ENCODE measurements around the gene MLNR. TPM values are rescaled to one million over a fixed set of nuclear protein-coding genes. Genes with fewer than 3 reads are reported as not detected.

MLNR gene
- total RNA-seq, 1 experiment from 2014 or later, result 0.28 TPM

- peak within 1 kb of the TSS; percentile 93 for H3K4me3 Mint-ChIP-seq (ENCODE audit: low read depth, unreplicated experiment)
- BruUV-seq (replicated peaks), result no TSS peak
- H3K27ac Mint-ChIP-seq (ENCODE audit: unreplicated experiment), result peak within 1 kb of the TSS; percentile 88
- no peaks in the 10 kb centered on the region for H3K4me1 Mint-ChIP-seq (ENCODE audit: low read depth, unreplicated experiment)
- intact Hi-C loops (cut with micrococcal nuclease; ENCODE audit: unreplicated experiment), result no loop called here
- no peak for TF ChIP-seq CTCF (IDR thresholded peaks at IDR 0.05; ENCODE audit: unreplicated experiment)
- H3K9me3 Mint-ChIP-seq (ENCODE audit: low read depth, unreplicated experiment), result no peaks in the 10 kb centered on the region
- peak; percentile 93 for DNase-seq
- CTCF ChIA-PET, result interaction anchor here (0.8 to 1.6 kb wide), 3 partner anchors 9 to 359 kb away, joined by 3 to 4 read pairs (median 3); no protein-coding TSS in a partner anchor
- H3K36me3 Mint-ChIP-seq (ENCODE audit: insufficient read depth, unreplicated experiment), result peaks cover 15% of the 10 kb centered on the region
- peaks cover 18% of the 10 kb centered on the region for H3K27me3 Mint-ChIP-seq (ENCODE audit: unreplicated experiment)
These were observed 27.8 kb downstream of the MLNR start, which contains the start of gene CDADC1 for GRCh38 chr13:49247643-49248621. TSS of gene CDADC1 (plus strand) at chr13:49247925. CDS start at chr13:49248038, 113 bp downstream.

GRCh38 chr13:49248622-49249002 is 28.5 kb downstream of the MLNR start:
- intact Hi-C loops (cut with micrococcal nuclease; ENCODE audit: unreplicated experiment), result no loop called here
- Mint-ChIP-seq H3K27ac (ENCODE audit: unreplicated experiment) (peak overlapping the region; percentile 88), H3K36me3 (ENCODE audit: insufficient read depth, unreplicated experiment) (peaks cover 15% of the 10 kb centered on the region), H3K9me3 (ENCODE audit: low read depth, unreplicated experiment) (no peaks in the 10 kb centered on the region), H3K27me3 (ENCODE audit: unreplicated experiment) (peaks cover 11% of the 10 kb centered on the region), H3K4me1 (ENCODE audit: low read depth, unreplicated experiment) (no peaks in the 10 kb centered on the region), H3K4me3 (ENCODE audit: low read depth, unreplicated experiment) (peak overlapping the region; percentile 93)
- TF ChIP-seq CTCF (IDR thresholded peaks at IDR 0.05; ENCODE audit: unreplicated experiment), result no peak
- no peak for DNase-seq
- no TSS peak for BruUV-seq (replicated peaks)
- CTCF ChIA-PET, result interaction anchor here (0.8 to 1.6 kb wide), 2 partner anchors 8 to 359 kb away, joined by 3 to 4 read pairs; no protein-coding TSS in a partner anchor

- no peak for TF ChIP-seq CTCF (IDR thresholded peaks at IDR 0.05; ENCODE audit: unreplicated experiment)
- H3K4me1 Mint-ChIP-seq (ENCODE audit: low read depth, unreplicated experiment), result no peaks in the 10 kb centered on the region
- no peak for DNase-seq
- peaks cover 15% of the 10 kb centered on the region for H3K36me3 Mint-ChIP-seq (ENCODE audit: insufficient read depth, unreplicated experiment)
- H3K9me3 Mint-ChIP-seq (ENCODE audit: low read depth, unreplicated experiment), result no peaks in the 10 kb centered on the region
- intact Hi-C loops (cut with micrococcal nuclease; ENCODE audit: unreplicated experiment), result no loop called here
- no peak overlapping the region for H3K27ac Mint-ChIP-seq (ENCODE audit: unreplicated experiment)
- CTCF ChIA-PET, result interaction anchor here (0.7 kb wide), 1 partner anchor 1669 kb away, joined by 3 read pairs; no protein-coding TSS in a partner anchor
- BruUV-seq (replicated peaks), result no TSS peak
- H3K4me3 Mint-ChIP-seq (ENCODE audit: low read depth, unreplicated experiment), result no peak overlapping the region
- H3K27me3 Mint-ChIP-seq (ENCODE audit: unreplicated experiment), result no peaks in the 10 kb centered on the region
These were observed 31.2 kb downstream of the MLNR start for GRCh38 chr13:49251326-49251725.

- Mint-ChIP-seq H3K27ac (ENCODE audit: unreplicated experiment) (no peak overlapping the region), H3K36me3 (ENCODE audit: insufficient read depth, unreplicated experiment) (peaks cover 5% of the 10 kb centered on the region), H3K27me3 (ENCODE audit: unreplicated experiment) (no peaks in the 10 kb centered on the region), H3K4me3 (ENCODE audit: low read depth, unreplicated experiment) (no peak overlapping the region), H3K9me3 (ENCODE audit: low read depth, unreplicated experiment) (no peaks in the 10 kb centered on the region), H3K4me1 (ENCODE audit: low read depth, unreplicated experiment) (no peaks in the 10 kb centered on the region)
- no peak for DNase-seq
- CTCF ChIA-PET, result no interaction called here
- TF ChIP-seq CTCF (IDR thresholded peaks at IDR 0.05; ENCODE audit: unreplicated experiment), result no peak
- intact Hi-C loops (cut with micrococcal nuclease; ENCODE audit: unreplicated experiment), result no loop called here
- no TSS peak for BruUV-seq (replicated peaks)
These were observed 33.2 kb downstream of the MLNR start for GRCh38 chr13:49253310-49253709.
